MCF 10A (cell line): ENCODE measurements around the gene ZNF428. TPM values are rescaled to one million over a fixed set of nuclear protein-coding genes. Genes with fewer than 3 reads are reported as not detected.

Experiments used
- BruUV-seq: library from RNA; stranded (reverse); fragments of 400-500 nt; replicated peaks from 2 replicates; lab custom pipeline; 2021; lab: Mats Ljungman, UMichigan
- CTCF ChIA-PET: fragments of 300-600 bp; sonication (Branson Sonifier 250); formaldehyde crosslinking; extraction: SDS; loops from one replicate; lab custom pipeline; 2021; ENCODE audit warnings: antibody characterized with exemption, inconsistent platforms; lab: Yijun Ruan, JAX
- POLR2A ChIA-PET: fragments of 300-600, 350-650 bp; sonication (Branson Sonifier 250); formaldehyde crosslinking; extraction: SDS; loops from one replicate; lab custom pipeline; 2020; ENCODE audit warnings: antibody characterized with exemption, inconsistent platforms; lab: Yijun Ruan, JAX
- DNase-seq: peaks from one replicate; pipeline ENCODE4 v3.0.0-alpha.2; 2018; ENCODE audit not compliant: unreplicated experiment
- H3K27ac Mint-ChIP-seq: one replicate; pipeline ENCODE4 v1.8.0; 2022; ENCODE audit warnings: mild to moderate bottlenecking, low read depth, mixed read lengths; ENCODE audit not compliant: unreplicated experiment
- H3K27me3 Mint-ChIP-seq: one replicate; pipeline ENCODE4 v1.8.0; 2022; ENCODE audit warnings: mixed read lengths; ENCODE audit not compliant: insufficient read depth, unreplicated experiment
- H3K36me3 Mint-ChIP-seq: one replicate; pipeline ENCODE4 v1.8.0; 2022; ENCODE audit warnings: mild to moderate bottlenecking, moderate library complexity, mixed read lengths; ENCODE audit not compliant: insufficient read depth, unreplicated experiment
- H3K4me1 Mint-ChIP-seq: one replicate; pipeline ENCODE4 v1.8.0; 2022; ENCODE audit warnings: mixed read lengths; ENCODE audit not compliant: insufficient read depth, unreplicated experiment
- H3K4me3 Mint-ChIP-seq: one replicate; pipeline ENCODE4 v1.8.0; 2022; ENCODE audit warnings: mild to moderate bottlenecking, moderate library complexity, mixed read lengths; ENCODE audit not compliant: unreplicated experiment
- H3K9me3 Mint-ChIP-seq: one replicate; pipeline ENCODE4 v1.8.0; 2022; ENCODE audit warnings: mixed read lengths; ENCODE audit not compliant: unreplicated experiment
- intact Hi-C: fragments of 100-400 bp; cut with micrococcal nuclease; formaldehyde crosslinking; loops from 2 replicates; pipeline ENCODE4 v1.14.1; 2022
- total RNA-seq: library from RNA; stranded (reverse); gene quantifications from 2 replicates; pipeline ENCODE4 v1.2.3, GENCODE V29; 2022
- TF ChIP-seq, protein P1 (sequence below): fragments of 200-600 bp; IDR thresholded peaks from one replicate; pipeline ENCODE4 v1.8.0; 2022; ENCODE audit warnings: antibody characterized with exemption, mild to moderate bottlenecking; ENCODE audit not compliant: unreplicated experiment

The ZNF428 gene
- total RNA-seq, 1 experiment from 2014 or later = 23.3 TPM

DNA sequence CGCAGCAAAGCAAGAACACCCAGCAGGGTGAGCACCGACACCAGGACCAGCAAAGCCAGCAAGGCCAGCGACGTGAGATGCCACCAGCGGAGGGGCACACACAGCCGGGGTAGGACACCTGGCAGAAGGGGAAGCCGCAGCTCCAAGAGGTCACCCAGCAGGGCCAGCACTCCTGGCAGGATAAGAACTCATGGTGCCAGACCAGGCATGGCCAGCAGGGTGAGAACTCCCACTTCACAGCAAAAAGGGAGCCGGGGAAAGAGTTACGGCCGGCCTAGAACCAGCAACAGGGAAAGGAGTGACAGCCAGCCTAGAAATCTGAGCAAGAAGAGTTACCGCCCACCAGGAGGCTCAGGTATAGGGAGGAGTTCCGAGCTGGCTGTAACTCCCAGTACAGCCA is 7.1 kb downstream of the ZNF428 start:
- POLR2A ChIA-PET = interaction anchor here (0.6 kb wide), 1 partner anchor 522 kb away, joined by 3 read pairs; no protein-coding TSS in a partner anchor
- BruUV-seq = no TSS peak
- Mint-ChIP-seq H3K4me3 (no peak overlapping the region), H3K27me3 (no peaks in the 10 kb centered on the region), H3K4me1 (peaks cover 2% of the 10 kb centered on the region), H3K9me3 (no peaks in the 10 kb centered on the region), H3K27ac (peak overlapping the region; percentile 77), H3K36me3 (peaks cover 7% of the 10 kb centered on the region)
- intact Hi-C loops = no loop called here
- CTCF ChIA-PET = no interaction called here
- TF ChIP-seq, protein P1, sequence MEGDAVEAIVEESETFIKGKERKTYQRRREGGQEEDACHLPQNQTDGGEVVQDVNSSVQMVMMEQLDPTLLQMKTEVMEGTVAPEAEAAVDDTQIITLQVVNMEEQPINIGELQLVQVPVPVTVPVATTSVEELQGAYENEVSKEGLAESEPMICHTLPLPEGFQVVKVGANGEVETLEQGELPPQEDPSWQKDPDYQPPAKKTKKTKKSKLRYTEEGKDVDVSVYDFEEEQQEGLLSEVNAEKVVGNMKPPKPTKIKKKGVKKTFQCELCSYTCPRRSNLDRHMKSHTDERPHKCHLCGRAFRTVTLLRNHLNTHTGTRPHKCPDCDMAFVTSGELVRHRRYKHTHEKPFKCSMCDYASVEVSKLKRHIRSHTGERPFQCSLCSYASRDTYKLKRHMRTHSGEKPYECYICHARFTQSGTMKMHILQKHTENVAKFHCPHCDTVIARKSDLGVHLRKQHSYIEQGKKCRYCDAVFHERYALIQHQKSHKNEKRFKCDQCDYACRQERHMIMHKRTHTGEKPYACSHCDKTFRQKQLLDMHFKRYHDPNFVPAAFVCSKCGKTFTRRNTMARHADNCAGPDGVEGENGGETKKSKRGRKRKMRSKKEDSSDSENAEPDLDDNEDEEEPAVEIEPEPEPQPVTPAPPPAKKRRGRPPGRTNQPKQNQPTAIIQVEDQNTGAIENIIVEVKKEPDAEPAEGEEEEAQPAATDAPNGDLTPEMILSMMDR = no peak
- DNase-seq = no peak

DNA sequence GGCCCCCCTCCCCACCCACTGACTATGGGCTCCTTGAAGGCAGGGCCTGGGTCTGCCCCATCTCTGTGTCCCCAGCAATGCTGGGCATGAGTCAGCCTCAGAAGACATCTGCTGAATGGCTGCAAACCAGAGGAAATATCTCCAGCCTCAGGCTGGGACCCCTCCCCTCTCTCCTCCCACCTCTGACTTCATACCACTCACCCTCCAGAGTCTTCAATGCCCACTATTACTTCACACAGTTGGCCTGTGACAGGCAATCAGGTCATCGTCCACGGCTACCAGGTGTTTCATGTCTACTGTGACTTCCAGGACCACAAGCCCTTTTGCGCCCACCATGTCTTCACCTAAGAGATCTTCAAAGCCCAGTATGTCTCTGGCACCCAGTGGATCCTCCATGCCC is 7.6 kb downstream of the ZNF428 start, which contains the start of gene SRRM5:
SRRM5 (plus strand) TSS at position 301 of the 400 bp plus-strand sequence; CDS start at position 335, 34 bp downstream.
- Mint-ChIP-seq H3K27ac (peak within 1 kb of the TSS; percentile 81), H3K4me1 (peaks cover 7% of the 10 kb centered on the region)
- CTCF ChIA-PET = no interaction called here

DNA sequence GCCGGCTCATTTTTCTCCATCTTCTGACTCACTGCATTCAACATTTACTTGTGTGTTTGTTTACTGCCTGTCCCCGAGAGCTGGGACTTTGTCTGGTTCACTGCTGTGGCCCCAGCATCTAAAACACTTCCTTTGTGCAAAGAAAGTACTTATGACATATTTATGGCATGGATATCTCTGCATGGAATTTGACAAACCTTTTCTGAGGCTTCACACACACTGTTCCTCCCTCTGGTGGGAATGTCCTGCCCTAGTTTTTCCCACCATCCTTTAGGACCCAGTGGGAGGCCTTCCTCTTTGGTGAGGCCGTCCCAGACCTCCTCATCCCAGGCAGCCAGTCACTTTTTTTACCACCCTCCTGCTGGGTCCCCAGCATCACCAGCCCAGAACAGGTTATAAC is 8.9 kb downstream of the ZNF428 start:
- Mint-ChIP-seq H3K27me3 (no peaks in the 10 kb centered on the region), H3K36me3 (peaks cover 7% of the 10 kb centered on the region), H3K4me1 (peaks cover 9% of the 10 kb centered on the region), H3K27ac (peak overlapping the region; percentile 81), H3K4me3 (no peak overlapping the region), H3K9me3 (no peaks in the 10 kb centered on the region)
- intact Hi-C loops = no loop called here
- BruUV-seq = no TSS peak
- ChIA-PET POLR2A (interaction anchor here (0.7 kb wide), 1 partner anchor 1585 kb away, joined by 3 read pairs; no protein-coding TSS in a partner anchor), CTCF (interaction anchor here (0.6 kb wide), 1 partner anchor 155 kb away, joined by 3 read pairs; no protein-coding TSS in a partner anchor)
- no peak for DNase-seq
- TF ChIP-seq, protein P1 = no peak

More for the DNA sequence above, 7.6 kb downstream of the ZNF428 start, which contains the start of gene SRRM5:
- Mint-ChIP-seq H3K36me3 (peaks cover 7% of the 10 kb centered on the region), H3K9me3 (no peaks in the 10 kb centered on the region), H3K4me3 (no peak within 1 kb of the TSS), H3K27me3 (no peaks in the 10 kb centered on the region)
- BruUV-seq = no TSS peak
- TF ChIP-seq, protein P1 = no peak
- DNase-seq = no peak
- intact Hi-C loops = no loop called here
- POLR2A ChIA-PET = no interaction called here

DNA sequence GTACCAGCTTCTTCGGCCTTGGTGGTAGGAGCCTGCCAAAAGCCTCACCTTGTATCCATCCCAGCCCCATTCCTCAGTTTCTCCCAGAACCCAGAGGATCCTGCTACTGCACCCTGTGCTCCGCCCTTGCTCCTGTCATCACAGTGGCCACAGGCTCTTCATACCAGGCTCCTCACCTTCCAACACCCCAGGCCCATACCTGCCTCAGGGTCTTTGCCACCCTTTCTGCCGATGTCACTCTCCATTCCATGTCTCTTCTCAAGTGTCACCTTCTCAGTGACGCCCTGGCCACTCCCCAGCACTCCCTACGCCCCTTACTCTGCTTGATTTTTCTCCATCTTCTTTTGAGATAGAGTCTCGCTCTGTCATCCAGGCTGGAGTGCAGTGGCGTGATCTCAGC is 9.6 kb downstream of the ZNF428 start:
- H3K27ac Mint-ChIP-seq = no peak overlapping the region
- no peaks in the 10 kb centered on the region for H3K27me3 Mint-ChIP-seq
- no TSS peak for BruUV-seq
- ChIA-PET POLR2A (interaction anchor here (1.0 kb wide), 1 partner anchor 14 kb away, joined by 3 read pairs; the partner anchor contains the start of genes IRGQ and ZNF576), CTCF (interaction anchor here (0.6 kb wide), 1 partner anchor 280 kb away, joined by 5 read pairs; no protein-coding TSS in a partner anchor)
- H3K4me3 Mint-ChIP-seq = no peak overlapping the region
- TF ChIP-seq, protein P1 = no peak
- H3K36me3 Mint-ChIP-seq = peaks cover 7% of the 10 kb centered on the region
- H3K4me1 Mint-ChIP-seq = peaks cover 9% of the 10 kb centered on the region
- no peaks in the 10 kb centered on the region for H3K9me3 Mint-ChIP-seq
- intact Hi-C loops = no loop called here
- no peak for DNase-seq
